Astrocyte (in vitro differentiated cells and primary cell): Measurements from ENCODE around the gene ZNF48. TPM values are rescaled to one million over a fixed set of nuclear protein-coding genes. Genes with fewer than 3 reads are reported as not detected.

Experiments used
- DNase-seq: peaks from one replicate; pipeline ENCODE4 v3.0.0-alpha.2; 2010; ENCODE audit warnings: low read depth
- FAIRE-seq: peaks from 2 replicates; lab custom pipeline; 2011; peaks lifted over from hg19 to GRCh38; lab: Jason Lieb, UNC
- H2AFZ ChIP-seq: 2 replicates; pipeline ENCODE4 v1.6.0; 2012; ENCODE audit warnings: low read depth, low read length, inconsistent platforms
- H3K27ac ChIP-seq: 2 replicates; pipeline ENCODE4 v1.5.1; 2011; ENCODE audit warnings: low read depth, low read length, inconsistent platforms
- H3K27me3 ChIP-seq: 2 replicates; pipeline ENCODE4 v1.6.0; 2011; ENCODE audit warnings: low read length, inconsistent platforms; ENCODE audit not compliant: insufficient read depth
- H3K36me3 ChIP-seq: 2 replicates; pipeline ENCODE4 v1.5.1; 2011; ENCODE audit warnings: low read length, inconsistent platforms; ENCODE audit not compliant: insufficient read depth
- H3K4me1 ChIP-seq: 2 replicates; pipeline ENCODE4 v1.5.1; 2011; ENCODE audit warnings: low read length, inconsistent platforms; ENCODE audit not compliant: insufficient read depth
- H3K4me2 ChIP-seq: 2 replicates; pipeline ENCODE4 v1.6.0; 2012; ENCODE audit warnings: low read length, inconsistent platforms
- H3K4me3 ChIP-seq: 2 replicates; pipeline ENCODE4 v1.5.1; 2011; ENCODE audit warnings: low read depth, mild to moderate bottlenecking, low read length, inconsistent platforms; ENCODE audit not compliant: insufficient read depth
- H3K79me2 ChIP-seq: 2 replicates; pipeline ENCODE4 v1.6.0; 2012; ENCODE audit warnings: mild to moderate bottlenecking, low read length, inconsistent platforms; ENCODE audit not compliant: insufficient read depth
- H3K9ac ChIP-seq: 2 replicates; pipeline ENCODE4 v1.6.0; 2012; ENCODE audit warnings: mild to moderate bottlenecking, low read length, inconsistent platforms
- H3K9me3 ChIP-seq: 2 replicates; pipeline ENCODE4 v1.5.1; 2012; ENCODE audit warnings: low read depth, mild to moderate bottlenecking, low read length, inconsistent platforms; ENCODE audit not compliant: insufficient read depth
- H4K20me1 ChIP-seq: 2 replicates; pipeline ENCODE4 v1.6.0; 2012; ENCODE audit warnings: low read length, inconsistent platforms; ENCODE audit not compliant: insufficient read depth
- H3K27ac Mint-ChIP-seq: one replicate; pipeline ENCODE4 v1.8.0; 2021; ENCODE audit warnings: mild to moderate bottlenecking, mixed read lengths; ENCODE audit not compliant: unreplicated experiment
- H3K27me3 Mint-ChIP-seq: one replicate; pipeline ENCODE4 v1.8.0; 2021; ENCODE audit warnings: low read depth, mixed read lengths; ENCODE audit not compliant: unreplicated experiment
- H3K36me3 Mint-ChIP-seq: one replicate; pipeline ENCODE4 v1.8.0; 2021; ENCODE audit warnings: low read depth, mixed read lengths; ENCODE audit not compliant: unreplicated experiment
- H3K4me1 Mint-ChIP-seq: one replicate; pipeline ENCODE4 v1.8.0; 2021; ENCODE audit warnings: low read depth, mixed read lengths; ENCODE audit not compliant: unreplicated experiment
- H3K4me3 Mint-ChIP-seq: one replicate; pipeline ENCODE4 v1.8.0; 2021; ENCODE audit warnings: mild to moderate bottlenecking, moderate library complexity, mixed read lengths; ENCODE audit not compliant: unreplicated experiment
- H3K9me3 Mint-ChIP-seq: one replicate; pipeline ENCODE4 v1.8.0; 2021; ENCODE audit warnings: mild to moderate bottlenecking, mixed read lengths; ENCODE audit not compliant: unreplicated experiment
- EZH2 ChIP-seq: IDR thresholded peaks from 2 replicates; pipeline ENCODE4 v1.6.1; 2012; ENCODE audit warnings: mild to moderate bottlenecking, low read length, inconsistent platforms; ENCODE audit not compliant: insufficient read depth
- total RNA-seq: library from RNA; stranded (reverse); gene quantifications from 2 replicates; pipeline ENCODE4 v1.2.1, GENCODE V29; 2021
- TF ChIP-seq, protein P1 (sequence below): IDR thresholded peaks from 2 replicates; pipeline ENCODE4 v1.5.1; 2011; ENCODE audit warnings: low read depth, mild to moderate bottlenecking, inconsistent platforms, low read length, moderate library complexity; ENCODE audit not compliant: insufficient read depth

The ZNF48 gene
- total RNA-seq, 1 donor from 2014 or later = 19.5 TPM

- Histone ChIP-seq H3K4me3 (peak overlapping the region; percentile 63), H3K79me2 (peaks cover 6% of the 10 kb centered on the region), H3K9ac (peak overlapping the region; percentile 67), H3K27ac (peak overlapping the region; percentile 20), H3K36me3 (peaks cover 2% of the 10 kb centered on the region), H3K9me3 (no peaks in the 10 kb centered on the region), H2AFZ (peak overlapping the region; percentile 93), H3K27me3 (no peaks in the 10 kb centered on the region), H4K20me1 (peaks cover 30% of the 10 kb centered on the region), H3K4me1 (no peaks in the 10 kb centered on the region), H3K4me2 (peak overlapping the region; percentile 89)
- TF ChIP-seq, protein P1, sequence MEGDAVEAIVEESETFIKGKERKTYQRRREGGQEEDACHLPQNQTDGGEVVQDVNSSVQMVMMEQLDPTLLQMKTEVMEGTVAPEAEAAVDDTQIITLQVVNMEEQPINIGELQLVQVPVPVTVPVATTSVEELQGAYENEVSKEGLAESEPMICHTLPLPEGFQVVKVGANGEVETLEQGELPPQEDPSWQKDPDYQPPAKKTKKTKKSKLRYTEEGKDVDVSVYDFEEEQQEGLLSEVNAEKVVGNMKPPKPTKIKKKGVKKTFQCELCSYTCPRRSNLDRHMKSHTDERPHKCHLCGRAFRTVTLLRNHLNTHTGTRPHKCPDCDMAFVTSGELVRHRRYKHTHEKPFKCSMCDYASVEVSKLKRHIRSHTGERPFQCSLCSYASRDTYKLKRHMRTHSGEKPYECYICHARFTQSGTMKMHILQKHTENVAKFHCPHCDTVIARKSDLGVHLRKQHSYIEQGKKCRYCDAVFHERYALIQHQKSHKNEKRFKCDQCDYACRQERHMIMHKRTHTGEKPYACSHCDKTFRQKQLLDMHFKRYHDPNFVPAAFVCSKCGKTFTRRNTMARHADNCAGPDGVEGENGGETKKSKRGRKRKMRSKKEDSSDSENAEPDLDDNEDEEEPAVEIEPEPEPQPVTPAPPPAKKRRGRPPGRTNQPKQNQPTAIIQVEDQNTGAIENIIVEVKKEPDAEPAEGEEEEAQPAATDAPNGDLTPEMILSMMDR = no peak
- no peak for TF ChIP-seq EZH2
- peaks cover 4% of the 10 kb centered on the region for H3K4me1 Mint-ChIP-seq
- DNase-seq (no peak), FAIRE-seq (no peak)
- no peaks in the 10 kb centered on the region for H3K27me3 Mint-ChIP-seq
- H3K27ac Mint-ChIP-seq = no peak overlapping the region
- H3K36me3 Mint-ChIP-seq = peaks cover 21% of the 10 kb centered on the region
- peak overlapping the region; percentile 45 for H3K4me3 Mint-ChIP-seq
- no peaks in the 10 kb centered on the region for H3K9me3 Mint-ChIP-seq
Measured at GRCh38 chr16:30418350-30419181, 23.3 kb downstream of the ZNF48 start.

DNA sequence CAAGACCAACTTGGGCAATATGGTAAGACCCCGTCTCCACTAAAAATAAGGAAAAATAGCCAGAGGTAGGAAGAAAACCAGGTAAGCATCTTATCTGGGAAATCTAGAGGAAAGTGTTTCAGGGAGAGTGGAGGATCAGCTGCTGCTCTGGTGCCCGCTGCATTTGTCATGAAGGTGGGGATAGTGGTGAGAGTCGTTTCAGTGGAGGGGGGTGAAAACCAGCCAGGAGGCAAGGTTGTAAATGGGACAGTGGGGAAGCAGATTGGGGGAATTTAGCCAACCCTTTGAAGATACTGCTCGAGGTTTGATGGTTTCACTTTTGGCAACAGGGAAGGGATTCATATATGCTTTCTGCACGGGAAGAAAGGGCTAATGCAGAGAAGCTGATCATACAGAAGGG, 25.8 kb downstream of the ZNF48 start:
- Histone ChIP-seq H3K36me3 (peaks cover 9% of the 10 kb centered on the region), H2AFZ (no peak overlapping the region), H3K4me2 (no peak overlapping the region), H3K9me3 (no peaks in the 10 kb centered on the region), H3K4me1 (no peaks in the 10 kb centered on the region), H3K4me3 (no peak overlapping the region), H3K27me3 (no peaks in the 10 kb centered on the region), H3K27ac (no peak overlapping the region), H4K20me1 (peaks cover 26% of the 10 kb centered on the region), H3K9ac (no peak overlapping the region), H3K79me2 (peaks cover 9% of the 10 kb centered on the region)
- H3K4me3 Mint-ChIP-seq = no peak overlapping the region
- no peaks in the 10 kb centered on the region for H3K27me3 Mint-ChIP-seq
- no peak for FAIRE-seq
- TF ChIP-seq, protein P1 = no peak
- no peak for TF ChIP-seq EZH2
- H3K9me3 Mint-ChIP-seq = no peaks in the 10 kb centered on the region
- no peak for DNase-seq
- H3K27ac Mint-ChIP-seq = no peak overlapping the region
- peaks cover 7% of the 10 kb centered on the region for H3K4me1 Mint-ChIP-seq
- peaks cover 19% of the 10 kb centered on the region for H3K36me3 Mint-ChIP-seq

GRCh38 chr16:30428055-30428454, 32.8 kb downstream of the ZNF48 start:
- peaks cover 14% of the 10 kb centered on the region for H3K4me1 ChIP-seq
- TF ChIP-seq EZH2 = no peak
- TF ChIP-seq, protein P1 = no peak
- peaks cover 3% of the 10 kb centered on the region for H3K4me1 Mint-ChIP-seq
- no peak overlapping the region for H3K9ac ChIP-seq
- no peak overlapping the region for H3K4me3 ChIP-seq
- H3K27me3 ChIP-seq = no peaks in the 10 kb centered on the region
- H3K27ac Mint-ChIP-seq = no peak overlapping the region
- no peak overlapping the region for H3K4me2 ChIP-seq
- no peak overlapping the region for H2AFZ ChIP-seq
- peaks cover 10% of the 10 kb centered on the region for H4K20me1 ChIP-seq
- H3K36me3 ChIP-seq = peaks cover 18% of the 10 kb centered on the region
- peaks cover 34% of the 10 kb centered on the region for H3K79me2 ChIP-seq
- no peaks in the 10 kb centered on the region for H3K27me3 Mint-ChIP-seq
- H3K36me3 Mint-ChIP-seq = peaks cover 9% of the 10 kb centered on the region
- FAIRE-seq = no peak
- no peaks in the 10 kb centered on the region for H3K9me3 ChIP-seq
- no peaks in the 10 kb centered on the region for H3K9me3 Mint-ChIP-seq
- no peak overlapping the region for H3K27ac ChIP-seq
- no peak for DNase-seq
- peak overlapping the region; percentile 52 for H3K4me3 Mint-ChIP-seq
